Loucy (cell line): Measurements from ENCODE around the gene RASSF4.

ENCODE experiments used
- CTCF ChIP-seq: fragments of 200-600 bp; sonication (generic); conservative IDR thresholded peaks from 2 replicates; pipeline ENCODE4 v1.5.1; 2014; ENCODE audit warnings: mild to moderate bottlenecking, antibody characterized with exemption, low read length
- EZH2phosphoT487 ChIP-seq: fragments of 200-600 bp; IDR thresholded peaks from 2 replicates; pipeline ENCODE4 v1.6.1; 2018; ENCODE audit warnings: antibody characterized with exemption, mild to moderate bottlenecking, moderate library complexity, borderline replicate concordance

DNA sequence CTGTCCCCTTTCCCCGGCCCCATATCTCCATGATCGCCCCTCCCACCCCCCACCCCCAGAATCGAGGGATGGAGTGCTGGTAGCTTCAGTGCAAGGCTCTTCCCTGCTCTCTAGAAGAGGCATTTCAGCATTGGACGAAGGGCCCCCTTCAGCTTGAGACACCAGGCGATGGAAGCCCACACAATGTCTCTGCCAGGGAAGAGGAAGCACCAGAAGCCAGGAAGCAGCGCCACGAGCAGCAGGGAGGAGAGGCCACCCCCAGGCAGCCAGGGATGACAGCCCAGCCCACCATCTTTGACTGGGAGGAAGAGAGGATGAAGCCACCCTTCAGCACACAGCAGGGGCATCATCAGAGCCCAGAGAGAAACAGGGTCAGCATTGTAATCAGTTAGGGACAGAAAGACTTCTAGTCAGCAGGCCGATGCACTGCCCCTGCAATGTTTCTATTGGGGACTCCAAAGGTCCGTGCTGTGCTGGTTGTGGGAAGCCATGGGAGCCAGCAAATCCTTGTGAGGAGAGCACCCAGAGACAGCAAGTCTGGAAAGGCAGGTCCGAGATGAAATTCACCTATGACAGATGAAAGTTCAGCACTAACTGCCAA, 32.8 kb upstream of the RASSF4 start:
- TF ChIP-seq CTCF: no peak
- TF ChIP-seq EZH2phosphoT487: no peak
